Astrocyte (in vitro differentiated cells and primary cell): Measurements from ENCODE around the gene ANO7.

ENCODE experiments used
- CTCF ChIP-seq: IDR thresholded peaks from 2 replicates; pipeline ENCODE4 v1.5.1; 2011; ENCODE audit warnings: low read depth, mild to moderate bottlenecking, inconsistent platforms, low read length, moderate library complexity; ENCODE audit not compliant: insufficient read depth
- EZH2 ChIP-seq: IDR thresholded peaks from 2 replicates; pipeline ENCODE4 v1.6.1; 2012; ENCODE audit warnings: mild to moderate bottlenecking, low read length, inconsistent platforms; ENCODE audit not compliant: insufficient read depth

- TF ChIP-seq CTCF (no peak), EZH2 (no peak)
Measured at GRCh38 chr2:241269707-241270520, 81.4 kb downstream of the ANO7 start.
